HepG2 (cell line): ENCODE results near the gene AGRP. TPM values are rescaled to one million over a fixed set of nuclear protein-coding genes. Genes with fewer than 3 reads are reported as not detected.

ENCODE experiments used
- NBN ChIP-seq: fragments of 450-650 bp; conservative IDR thresholded peaks from 2 replicates; pipeline ENCODE4 v1.6.1; 2017
- PCBP1 ChIP-seq: fragments of 200-400 bp; formaldehyde crosslinking; IDR thresholded peaks from 2 replicates; pipeline ENCODE4 v1.6.1; 2017; ENCODE audit warnings: mild to moderate bottlenecking, low read depth, low read length, borderline replicate concordance
- SAP130 ChIP-seq: IDR thresholded peaks from 2 replicates; pipeline ENCODE4 v1.6.1; 2016; ENCODE audit warnings: low read depth
- ZFP82 ChIP-seq: sonication (generic); formaldehyde crosslinking; IDR thresholded peaks from 2 replicates; pipeline ENCODE4 v1.5.1; 2020; ENCODE audit warnings: mild to moderate bottlenecking, missing genetic modification reagents, borderline replicate concordance
- ZNF17 ChIP-seq: sonication (generic); formaldehyde crosslinking; IDR thresholded peaks from 2 replicates; pipeline ENCODE4 v1.5.0; 2020; ENCODE audit warnings: mild to moderate bottlenecking, missing genetic modification reagents
- polyA plus RNA-seq, 8 experiments: library from polyadenylated mRNA; depleted of rRNA in 3 of 8; stranded (reverse) in 7 of 8; unstranded in 1 of 8; fragments of >200 nt; fragmentation: Illumina TruSeq in 4 of 8; extraction: Trizol in 4 of 8; gene quantifications; 2 replicates each; pipeline versions ENCODE4 v1.2.1 to v1.2.3, GENCODE V29; 2011 to 2016; ENCODE audit warnings: low read depth in 4 of 8, missing spikeins in 1 of 8, mixed read lengths in 1 of 8; ENCODE audit not compliant: insufficient read depth in 1 of 8
- total RNA-seq, 5 experiments: library from RNA; depleted of rRNA; stranded (reverse); fragments of >200 nt; fragmentation: Illumina TruSeq; extraction: Trizol; gene quantifications; 2 replicates each; pipeline ENCODE4 v1.2.3, GENCODE V29; 2016; ENCODE audit warnings: low read depth in 1 of 5
- TF ChIP-seq, protein P1 (sequence below): sonication (generic); formaldehyde crosslinking; conservative IDR thresholded peaks from 2 replicates; pipeline ENCODE4 v1.8.0; 2022; ENCODE audit warnings: mild to moderate bottlenecking, moderate library complexity, missing genetic modification reagents
- TF ChIP-seq, protein P2 (sequence below): sonication (generic); formaldehyde crosslinking; IDR thresholded peaks from 2 replicates; pipeline ENCODE4 v1.5.0; 2020; ENCODE audit warnings: mild to moderate bottlenecking, missing genetic modification reagents
- TF ChIP-seq, protein P3 (sequence below): IDR thresholded peaks from 2 replicates; pipeline ENCODE4 v1.6.1; 2016; ENCODE audit warnings: low read depth, missing genetic modification reagents, missing compliant biosample characterization

Gene AGRP
- total and polyA plus RNA-seq, 2 of the 13 experiments (the other 11 are each of a cell fraction or from before 2014, with no cell fraction given) = not detected

DNA sequence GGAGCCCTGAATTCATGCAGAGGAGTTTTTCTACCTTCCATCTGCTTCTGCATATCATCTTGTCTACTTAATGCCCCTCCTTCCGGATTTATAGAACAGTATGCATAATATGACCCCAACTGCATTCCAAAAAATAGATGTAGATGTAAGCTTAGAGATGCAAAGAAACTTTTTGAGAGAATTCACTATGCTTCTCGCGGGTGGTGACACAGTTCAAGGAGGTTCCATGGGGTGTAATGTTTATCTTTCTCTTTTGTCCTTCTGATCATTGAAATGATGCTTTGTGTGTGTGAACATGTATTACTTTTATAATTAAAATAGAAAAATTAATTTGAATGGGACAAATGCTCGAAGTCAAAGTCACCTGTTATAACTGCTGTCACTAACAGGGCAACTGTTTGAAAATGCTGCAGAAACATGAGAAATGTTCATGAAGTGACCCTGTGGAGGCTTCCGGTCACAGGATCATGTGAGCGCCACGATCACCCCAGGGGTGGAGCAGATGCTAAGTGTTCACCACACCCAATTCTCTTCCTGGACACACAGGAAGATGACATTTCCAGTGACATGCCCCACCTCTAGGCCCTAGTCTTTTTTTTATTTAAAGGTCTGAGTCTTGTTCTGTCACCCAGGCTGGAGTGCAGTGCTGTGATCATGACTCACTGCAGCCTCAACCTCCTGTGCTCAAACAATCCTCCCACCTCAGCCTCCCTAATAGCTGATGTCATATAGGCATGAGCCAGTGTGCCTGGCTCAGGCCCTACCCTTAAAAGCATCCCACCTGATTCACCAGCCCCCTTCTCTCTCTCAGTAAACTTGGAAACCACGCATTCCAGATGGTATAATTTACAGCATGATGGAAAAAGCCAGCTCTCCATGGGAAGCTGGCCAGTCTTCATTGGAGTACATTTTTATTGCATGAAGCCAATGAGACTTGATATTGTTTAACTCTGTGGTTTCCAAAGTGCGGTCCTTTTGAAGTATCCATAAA is 21.0 kb upstream of the AGRP start (continued):
- TF ChIP-seq, protein P1, sequence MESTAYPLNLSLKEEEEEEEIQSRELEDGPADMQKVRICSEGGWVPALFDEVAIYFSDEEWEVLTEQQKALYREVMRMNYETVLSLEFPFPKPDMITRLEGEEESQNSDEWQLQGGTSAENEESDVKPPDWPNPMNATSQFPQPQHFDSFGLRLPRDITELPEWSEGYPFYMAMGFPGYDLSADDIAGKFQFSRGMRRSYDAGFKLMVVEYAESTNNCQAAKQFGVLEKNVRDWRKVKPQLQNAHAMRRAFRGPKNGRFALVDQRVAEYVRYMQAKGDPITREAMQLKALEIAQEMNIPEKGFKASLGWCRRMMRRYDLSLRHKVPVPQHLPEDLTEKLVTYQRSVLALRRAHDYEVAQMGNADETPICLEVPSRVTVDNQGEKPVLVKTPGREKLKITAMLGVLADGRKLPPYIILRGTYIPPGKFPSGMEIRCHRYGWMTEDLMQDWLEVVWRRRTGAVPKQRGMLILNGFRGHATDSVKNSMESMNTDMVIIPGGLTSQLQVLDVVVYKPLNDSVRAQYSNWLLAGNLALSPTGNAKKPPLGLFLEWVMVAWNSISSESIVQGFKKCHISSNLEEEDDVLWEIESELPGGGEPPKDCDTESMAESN (CRISPR knock-in tag) = no peak
- TF ChIP-seq ZNF17 (CRISPR knock-in tag) = no peak
- TF ChIP-seq PCBP1 = no peak
- TF ChIP-seq, protein P2, sequence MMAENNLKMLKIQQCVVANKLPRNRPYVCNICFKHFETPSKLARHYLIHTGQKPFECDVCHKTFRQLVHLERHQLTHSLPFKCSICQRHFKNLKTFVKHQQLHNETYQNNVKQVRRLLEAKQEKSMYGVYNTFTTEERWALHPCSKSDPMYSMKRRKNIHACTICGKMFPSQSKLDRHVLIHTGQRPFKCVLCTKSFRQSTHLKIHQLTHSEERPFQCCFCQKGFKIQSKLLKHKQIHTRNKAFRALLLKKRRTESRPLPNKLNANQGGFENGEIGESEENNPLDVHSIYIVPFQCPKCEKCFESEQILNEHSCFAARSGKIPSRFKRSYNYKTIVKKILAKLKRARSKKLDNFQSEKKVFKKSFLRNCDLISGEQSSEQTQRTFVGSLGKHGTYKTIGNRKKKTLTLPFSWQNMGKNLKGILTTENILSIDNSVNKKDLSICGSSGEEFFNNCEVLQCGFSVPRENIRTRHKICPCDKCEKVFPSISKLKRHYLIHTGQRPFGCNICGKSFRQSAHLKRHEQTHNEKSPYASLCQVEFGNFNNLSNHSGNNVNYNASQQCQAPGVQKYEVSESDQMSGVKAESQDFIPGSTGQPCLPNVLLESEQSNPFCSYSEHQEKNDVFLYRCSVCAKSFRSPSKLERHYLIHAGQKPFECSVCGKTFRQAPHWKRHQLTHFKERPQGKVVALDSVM = peak; percentile 98
- TF ChIP-seq SAP130 (CRISPR knock-in tag) = peak; percentile 42; the same call in 1 of the 2 replicates
- TF ChIP-seq, protein P3, sequence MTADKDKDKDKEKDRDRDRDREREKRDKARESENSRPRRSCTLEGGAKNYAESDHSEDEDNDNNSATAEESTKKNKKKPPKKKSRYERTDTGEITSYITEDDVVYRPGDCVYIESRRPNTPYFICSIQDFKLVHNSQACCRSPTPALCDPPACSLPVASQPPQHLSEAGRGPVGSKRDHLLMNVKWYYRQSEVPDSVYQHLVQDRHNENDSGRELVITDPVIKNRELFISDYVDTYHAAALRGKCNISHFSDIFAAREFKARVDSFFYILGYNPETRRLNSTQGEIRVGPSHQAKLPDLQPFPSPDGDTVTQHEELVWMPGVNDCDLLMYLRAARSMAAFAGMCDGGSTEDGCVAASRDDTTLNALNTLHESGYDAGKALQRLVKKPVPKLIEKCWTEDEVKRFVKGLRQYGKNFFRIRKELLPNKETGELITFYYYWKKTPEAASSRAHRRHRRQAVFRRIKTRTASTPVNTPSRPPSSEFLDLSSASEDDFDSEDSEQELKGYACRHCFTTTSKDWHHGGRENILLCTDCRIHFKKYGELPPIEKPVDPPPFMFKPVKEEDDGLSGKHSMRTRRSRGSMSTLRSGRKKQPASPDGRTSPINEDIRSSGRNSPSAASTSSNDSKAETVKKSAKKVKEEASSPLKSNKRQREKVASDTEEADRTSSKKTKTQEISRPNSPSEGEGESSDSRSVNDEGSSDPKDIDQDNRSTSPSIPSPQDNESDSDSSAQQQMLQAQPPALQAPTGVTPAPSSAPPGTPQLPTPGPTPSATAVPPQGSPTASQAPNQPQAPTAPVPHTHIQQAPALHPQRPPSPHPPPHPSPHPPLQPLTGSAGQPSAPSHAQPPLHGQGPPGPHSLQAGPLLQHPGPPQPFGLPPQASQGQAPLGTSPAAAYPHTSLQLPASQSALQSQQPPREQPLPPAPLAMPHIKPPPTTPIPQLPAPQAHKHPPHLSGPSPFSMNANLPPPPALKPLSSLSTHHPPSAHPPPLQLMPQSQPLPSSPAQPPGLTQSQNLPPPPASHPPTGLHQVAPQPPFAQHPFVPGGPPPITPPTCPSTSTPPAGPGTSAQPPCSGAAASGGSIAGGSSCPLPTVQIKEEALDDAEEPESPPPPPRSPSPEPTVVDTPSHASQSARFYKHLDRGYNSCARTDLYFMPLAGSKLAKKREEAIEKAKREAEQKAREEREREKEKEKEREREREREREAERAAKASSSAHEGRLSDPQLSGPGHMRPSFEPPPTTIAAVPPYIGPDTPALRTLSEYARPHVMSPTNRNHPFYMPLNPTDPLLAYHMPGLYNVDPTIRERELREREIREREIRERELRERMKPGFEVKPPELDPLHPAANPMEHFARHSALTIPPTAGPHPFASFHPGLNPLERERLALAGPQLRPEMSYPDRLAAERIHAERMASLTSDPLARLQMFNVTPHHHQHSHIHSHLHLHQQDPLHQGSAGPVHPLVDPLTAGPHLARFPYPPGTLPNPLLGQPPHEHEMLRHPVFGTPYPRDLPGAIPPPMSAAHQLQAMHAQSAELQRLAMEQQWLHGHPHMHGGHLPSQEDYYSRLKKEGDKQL (CRISPR knock-in tag) = no peak
- TF ChIP-seq ZFP82 = no peak
- TF ChIP-seq NBN = no peak
